Body of pancreas (tissue), 4 donors: ENCODE data around the gene ODAD3.

Source experiments
- CTCF ChIP-seq, 7 experiments: fragments of 450-650 bp in 4 of 7; fragments of 200-600 bp in 3 of 7; sonication (generic) in 3 of 7; IDR thresholded peaks; one replicate each; pipeline ENCODE4 v1.5.1; 2016 to 2019; ENCODE audit warnings: antibody characterized with exemption in 7 of 7
- POLR2A ChIP-seq, 3 donors: fragments of 450-650 bp; IDR thresholded peaks; one replicate each; pipeline ENCODE4 v1.6.1; 2016; ENCODE audit warnings: antibody characterized with exemption in 3 of 3, mild to moderate bottlenecking in 2 of 3

- TF ChIP-seq CTCF (IDR thresholded peaks at IDR 0.05) (no peak), POLR2A (IDR thresholded peaks at IDR 0.05) (no peak)
Measured at GRCh38 chr19:11448923-11449554, 14.1 kb upstream of the ODAD3 start.
